Inferior parietal cortex (tissue), 1 donor: ENCODE results near the gene SKI.
"Not testable (repeated sequence)": the region's sequence is repeated elsewhere in the genome, so short reads cannot be mapped to it uniquely, and the experiment has no call there.

Experiments used
- DNase-seq: peaks from one replicate; pipeline ENCODE4 v3.0.0-alpha.2; 2016; ENCODE audit errors: extremely low spot score

The SKI gene

GRCh38 chr1:2320006-2320405 lies 91.9 kb downstream of the SKI start:
- DNase-seq, result no peak

DNA sequence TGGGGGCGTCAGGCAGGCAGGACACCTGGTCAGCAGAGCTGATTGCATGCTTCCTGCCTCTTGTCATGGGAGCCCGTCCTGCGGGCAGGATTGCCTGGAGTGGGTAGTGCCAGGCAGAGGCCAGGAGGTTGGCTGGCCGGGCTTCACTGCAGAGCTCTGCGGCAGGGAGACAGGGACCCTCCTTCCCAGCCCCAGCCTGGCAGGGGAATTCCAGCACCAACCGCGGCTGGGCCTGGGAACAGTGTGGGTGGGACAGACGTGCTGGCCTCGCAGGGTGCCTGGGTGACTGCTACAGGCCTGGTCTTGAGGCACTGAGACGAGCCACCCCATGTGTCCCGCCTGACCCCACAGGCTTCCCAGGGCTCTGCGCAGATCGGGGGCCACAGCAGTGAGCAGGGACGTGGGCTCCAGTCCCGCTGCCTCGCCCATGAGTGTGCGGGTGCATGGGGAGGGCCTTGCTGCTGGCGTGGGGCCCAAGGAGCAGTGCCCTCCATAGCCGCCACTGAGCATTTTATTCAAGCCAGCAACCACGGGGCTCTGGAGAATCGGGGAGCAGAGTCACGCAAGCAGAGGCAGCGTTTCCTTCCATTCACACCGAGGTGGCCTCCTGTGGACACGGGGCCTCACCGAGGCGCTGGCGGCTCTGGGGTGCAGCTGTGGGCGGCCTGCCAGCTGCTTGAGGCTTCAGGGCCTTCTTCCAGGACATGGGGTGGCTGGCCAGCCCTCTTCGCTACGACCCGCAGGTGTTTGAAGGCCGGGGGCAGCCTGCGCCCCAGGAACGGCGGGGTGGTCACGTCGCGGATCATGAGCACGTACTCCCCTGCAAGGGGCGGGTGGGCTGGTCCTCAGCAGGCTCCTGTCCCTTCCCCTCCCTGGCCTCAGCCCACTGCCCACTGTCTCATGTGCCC lies 92.9 kb downstream of the SKI start:
- DNase-seq, result no peak

GRCh38 chr1:2322065-2322571 lies 94.0 kb downstream of the SKI start:
- no peak for DNase-seq

GRCh38 chr1:2322581-2323211 lies 94.6 kb downstream of the SKI start:
- no peak for DNase-seq

- no peak for DNase-seq
Observed at GRCh38 chr1:2323451-2323974, 95.4 kb downstream of the SKI start.

DNA sequence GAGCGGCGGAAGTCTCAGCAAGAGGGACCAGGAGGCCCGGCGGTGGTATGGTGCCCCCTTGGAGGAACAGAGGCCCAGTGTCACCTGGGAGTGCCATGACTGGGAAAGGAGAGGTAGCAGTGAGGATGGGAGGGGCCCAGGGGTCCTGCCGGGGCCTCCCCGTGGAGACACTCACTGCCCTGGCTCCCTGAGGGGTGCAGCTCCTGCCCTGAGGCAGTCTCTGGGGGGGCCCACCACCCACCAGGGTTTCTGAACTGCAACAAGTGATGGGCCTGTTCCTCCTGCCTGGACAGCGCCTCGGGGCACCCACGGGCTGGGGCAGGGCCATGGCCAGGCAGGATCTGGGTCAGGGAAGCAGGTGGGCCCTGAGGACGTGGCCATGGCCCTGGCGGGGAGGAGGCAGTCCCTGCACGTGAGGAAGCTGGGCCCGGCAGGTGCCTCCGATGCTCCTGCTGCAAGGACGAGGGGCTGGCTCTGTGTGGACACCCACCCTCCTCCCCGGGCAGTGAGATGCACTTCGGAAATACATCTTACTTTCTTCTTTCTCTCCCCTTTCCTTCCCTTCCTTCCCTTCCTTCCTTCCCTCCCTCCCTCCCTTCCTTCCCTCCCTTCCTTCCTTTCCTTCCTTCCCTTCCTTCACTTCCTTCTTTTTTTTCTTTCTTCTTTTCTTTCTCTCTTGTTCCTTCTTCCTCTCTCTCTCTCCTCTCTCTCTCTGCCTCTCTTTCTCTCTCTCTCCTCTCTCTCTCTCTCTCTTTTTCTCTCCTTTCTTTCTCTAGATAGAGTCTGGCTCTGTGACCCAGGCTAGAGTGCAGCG lies 96.6 kb downstream of the SKI start:
- no peak for DNase-seq

DNA sequence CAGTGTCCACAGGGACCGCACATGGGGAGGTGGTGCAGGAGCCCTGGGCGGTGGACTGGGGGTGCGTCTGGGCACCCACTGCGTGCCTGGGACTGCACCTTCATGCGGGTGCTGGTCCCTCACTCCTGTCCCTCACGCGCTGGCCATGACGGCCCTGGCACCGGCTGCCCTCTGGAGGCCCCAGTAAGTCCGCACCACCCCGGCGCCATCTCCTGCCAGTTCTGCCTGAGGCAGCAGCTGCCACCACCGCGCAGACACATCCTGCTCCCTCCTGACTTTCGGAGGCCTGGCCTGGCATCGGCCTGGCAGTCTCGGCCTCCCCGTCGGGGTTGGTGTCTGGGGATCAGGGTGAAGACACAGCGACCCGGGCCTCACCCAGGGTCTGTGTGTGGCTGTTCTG lies 98.4 kb downstream of the SKI start:
- no peak for DNase-seq

DNA sequence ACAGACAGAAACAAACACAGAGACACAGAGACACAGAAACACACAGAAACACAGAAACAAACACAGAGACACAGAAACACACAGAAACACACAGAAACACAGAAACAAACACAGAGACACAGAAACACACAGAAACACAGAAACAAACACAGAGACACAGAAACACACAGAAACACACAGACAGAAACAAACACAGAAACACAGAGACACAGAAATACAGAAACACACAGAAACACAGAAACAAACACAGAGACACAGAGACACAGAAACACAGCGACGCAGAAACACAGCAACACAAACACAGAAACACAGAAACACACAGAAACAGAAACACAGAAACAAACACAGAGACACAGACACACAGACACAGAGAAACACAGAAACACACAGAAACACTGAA lies 99.0 kb downstream of the SKI start:
- not testable (repeated sequence) for DNase-seq

DNA sequence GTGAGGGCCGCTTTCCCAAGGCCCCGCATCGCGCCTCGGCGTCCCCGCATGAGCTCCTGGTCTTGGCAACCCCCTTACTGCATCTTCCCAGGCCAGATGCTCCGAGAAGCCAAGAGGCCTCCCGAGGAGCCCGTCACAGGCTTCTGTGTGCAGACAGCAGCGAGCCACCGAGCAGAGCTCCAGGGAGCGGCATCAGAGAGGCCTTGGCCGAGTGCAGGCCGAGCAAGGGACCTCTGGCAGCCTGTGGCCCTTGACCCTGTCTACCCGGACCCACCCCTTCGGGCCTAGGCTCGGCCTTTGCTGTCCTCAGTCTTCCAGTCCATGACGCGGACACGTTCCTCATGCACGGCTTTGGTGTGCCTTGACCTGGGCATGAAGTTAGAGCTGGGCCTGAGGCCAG lies 99.7 kb downstream of the SKI start:
- DNase-seq, result no peak

DNA sequence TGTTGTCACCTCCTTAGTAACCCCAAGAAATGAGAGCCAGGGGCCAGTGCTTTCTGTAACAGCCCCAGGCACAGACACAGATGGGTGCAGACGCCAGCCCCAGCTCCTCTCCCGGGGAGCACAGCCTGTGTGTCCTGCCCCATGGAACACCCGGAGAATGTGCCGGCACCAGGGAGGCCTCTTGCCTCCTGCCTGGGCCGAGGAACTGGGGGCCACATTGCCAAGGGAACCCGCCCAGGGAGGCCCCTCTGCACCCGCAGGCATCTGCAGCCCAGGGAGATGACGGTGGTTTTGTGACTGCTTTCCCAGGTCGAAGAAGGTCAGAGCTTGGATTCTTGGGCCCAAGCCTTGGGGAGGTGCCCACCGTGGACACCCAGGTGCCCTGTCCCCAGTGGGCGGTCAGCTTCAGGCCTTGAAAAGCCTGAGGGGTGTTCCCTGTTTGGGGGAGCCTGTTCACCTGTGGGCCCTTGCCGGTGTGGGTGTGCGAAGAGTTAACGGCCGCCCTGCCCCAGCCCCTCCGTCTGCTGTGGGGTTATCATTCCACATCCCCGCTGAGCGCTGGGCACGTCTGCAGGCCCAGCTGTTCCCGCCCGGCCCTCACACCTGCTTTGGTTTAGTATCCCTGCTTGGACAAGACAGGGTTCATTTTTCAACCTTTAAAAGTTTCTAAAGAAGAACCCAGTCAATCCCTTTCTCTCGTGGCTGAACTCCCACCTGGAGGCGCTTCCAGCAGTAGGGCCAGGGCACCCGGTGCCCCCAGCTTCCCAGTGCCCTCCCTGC lies 100.7 kb downstream of the SKI start:
- no peak for DNase-seq

DNA sequence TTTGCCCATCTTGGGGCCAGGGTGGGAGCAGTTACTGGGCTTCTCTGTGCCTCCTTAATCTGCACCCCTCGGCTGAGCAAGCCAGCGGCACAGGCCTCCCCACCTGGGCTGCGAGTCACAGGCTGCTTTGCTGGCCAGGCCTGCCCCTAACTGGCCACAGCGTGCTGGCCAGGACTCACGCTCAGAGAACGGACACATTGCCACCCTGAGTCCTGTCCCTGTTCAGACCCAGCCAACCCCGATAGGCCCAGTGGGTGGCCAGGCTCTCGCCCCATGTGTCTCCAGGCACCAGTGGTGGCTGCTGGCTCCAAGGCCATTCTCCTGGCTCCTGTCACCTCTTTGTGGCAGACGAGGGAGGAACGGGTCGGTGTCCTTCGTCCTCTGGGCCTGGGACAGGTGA lies 101.9 kb downstream of the SKI start:
- no peak for DNase-seq

DNA sequence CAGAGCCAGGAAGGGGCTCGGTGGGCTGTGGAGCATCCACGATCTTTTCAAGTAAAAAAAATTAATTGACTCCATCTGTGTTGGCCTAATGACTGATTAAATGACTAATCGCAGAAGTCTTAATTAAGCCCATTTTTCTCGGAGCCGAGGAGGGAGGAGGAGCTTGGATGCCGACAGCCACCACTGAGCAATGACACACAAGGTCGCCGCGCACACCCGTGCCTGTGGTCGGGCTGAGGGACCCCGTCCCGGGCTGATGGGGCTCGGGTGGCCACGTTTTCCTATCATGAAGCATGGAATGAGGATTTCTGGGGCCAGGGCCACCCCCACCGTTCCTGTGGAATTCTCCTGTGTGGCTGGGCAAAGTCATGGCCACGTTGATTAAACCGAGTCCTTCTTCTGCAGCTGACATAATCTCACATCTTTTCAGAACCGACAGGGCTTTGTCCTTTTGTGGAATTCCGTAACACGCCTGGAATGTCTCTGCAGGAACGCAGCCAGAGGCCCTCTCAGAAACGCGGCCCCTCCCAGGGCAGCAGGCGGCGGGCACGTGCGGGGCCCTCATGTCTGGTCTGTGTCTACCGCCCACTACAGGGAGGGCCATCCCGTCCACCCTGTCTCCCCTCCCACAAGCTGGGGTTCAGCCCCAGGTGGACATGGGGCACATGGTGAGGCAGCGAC lies 102.5 kb downstream of the SKI start:
- DNase-seq, result no peak

GRCh38 chr1:2331200-2331544 lies 103.1 kb downstream of the SKI start:
- DNase-seq, result no peak

- not testable (repeated sequence) for DNase-seq
Observed at GRCh38 chr1:2331580-2331979, 103.5 kb downstream of the SKI start.

GRCh38 chr1:2334366-2334765 lies 106.2 kb downstream of the SKI start:
- no peak for DNase-seq

DNA sequence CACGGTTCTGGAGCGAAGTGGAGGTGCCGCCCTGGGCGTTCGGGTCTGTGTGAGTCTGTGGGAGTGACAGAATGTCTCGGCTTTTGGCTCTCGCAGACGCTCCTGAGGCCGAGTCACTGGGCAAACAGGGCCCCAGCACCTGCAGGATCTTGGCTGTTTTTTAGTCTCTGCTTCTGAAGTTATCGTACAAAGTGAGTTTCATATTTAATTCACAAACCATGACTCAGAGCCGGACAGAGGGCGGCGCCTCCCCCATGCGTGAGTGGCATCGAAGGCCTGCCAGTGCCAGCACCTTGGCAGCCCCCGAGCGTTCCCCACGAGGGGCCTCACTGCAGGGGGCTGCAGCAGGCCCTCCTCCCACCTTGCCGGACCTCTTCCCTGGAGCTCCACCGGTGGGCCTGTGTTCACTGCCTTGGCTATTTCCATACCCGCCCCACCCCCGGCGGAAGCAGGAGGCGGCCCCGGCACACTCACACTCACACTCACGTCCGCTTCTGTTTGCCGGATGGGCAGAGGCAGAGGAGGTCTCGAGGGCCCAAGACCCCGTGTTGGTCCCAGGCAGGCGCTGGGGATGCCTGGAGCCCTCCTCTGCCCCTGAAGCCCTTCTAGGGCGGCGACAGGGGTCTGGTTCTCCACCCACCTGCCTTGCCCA lies 106.9 kb downstream of the SKI start:
- no peak for DNase-seq

DNA sequence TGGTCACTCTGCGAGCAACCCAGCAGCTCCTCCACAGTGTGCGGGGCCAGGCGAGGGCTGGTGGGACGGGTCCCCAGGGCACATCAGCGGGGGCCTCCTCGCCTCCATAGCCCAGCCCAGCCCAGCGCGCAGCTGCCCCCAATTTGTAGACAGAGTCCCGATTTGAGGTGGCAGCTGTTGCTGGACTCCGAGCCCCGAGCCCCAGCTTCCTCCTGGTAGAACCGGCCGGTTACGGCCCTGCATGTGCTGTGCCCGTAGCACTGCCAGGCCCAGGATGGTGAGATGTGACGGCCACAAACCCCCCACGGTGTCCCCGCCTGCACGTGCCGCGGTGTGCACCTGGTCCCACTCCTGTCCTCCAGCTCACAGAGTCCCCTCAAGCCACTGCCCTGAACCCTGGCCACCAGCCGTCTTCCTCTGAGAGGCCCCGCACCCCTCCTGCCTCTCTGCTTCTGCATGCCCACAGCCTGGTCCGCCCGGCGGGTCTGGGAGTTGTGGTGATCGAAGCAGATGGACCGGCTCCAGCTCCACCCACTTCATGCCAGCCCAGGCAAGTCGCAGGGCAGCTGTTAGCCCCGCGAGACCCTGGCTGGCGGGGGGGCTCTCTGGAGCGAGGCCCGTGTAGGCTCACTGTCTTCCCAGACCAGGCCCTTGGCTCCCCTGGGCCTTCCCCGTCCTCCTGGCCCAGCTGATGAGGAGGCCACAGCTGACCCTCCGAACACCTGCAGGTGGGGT lies 107.8 kb downstream of the SKI start:
- DNase-seq, result no peak

- no peak for DNase-seq
Observed at GRCh38 chr1:2336499-2336898, 108.4 kb downstream of the SKI start.

DNA sequence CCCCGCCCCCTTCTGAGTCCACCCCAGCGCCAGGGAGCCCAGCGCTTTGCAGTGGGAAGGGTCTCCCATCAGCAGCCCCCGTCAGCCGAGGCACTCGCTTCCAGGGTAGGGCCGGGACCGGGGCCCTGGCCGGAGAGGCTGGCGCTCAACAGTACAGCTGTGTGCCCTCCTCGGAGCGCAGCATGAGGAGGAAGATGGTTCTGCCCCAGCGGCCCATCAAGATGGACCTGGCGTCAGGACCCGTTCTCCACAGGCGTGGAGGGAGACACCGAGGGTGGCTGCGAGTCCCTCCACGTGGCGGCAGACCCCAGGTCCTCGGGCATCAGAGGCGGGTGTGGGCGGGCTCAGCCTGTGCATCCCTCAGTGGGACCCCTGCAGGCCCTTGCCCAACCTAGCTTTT lies 109.0 kb downstream of the SKI start:
- no peak for DNase-seq

GRCh38 chr1:2337501-2337900 lies 109.4 kb downstream of the SKI start:
- no peak for DNase-seq
